HTR-8/SVneo (cell line): ENCODE data around the gene NEIL3.

Experiments
- DNase-seq: peaks from one replicate; pipeline ENCODE4 v3.0.0; 2011; ENCODE audit warnings: low spot score, mixed read lengths; ENCODE audit not compliant: insufficient read length
- FAIRE-seq: peaks from 2 replicates; lab custom pipeline; 2011; peaks lifted over from hg19 to GRCh38; lab: Jason Lieb, UNC

The NEIL3 gene

GRCh38 chr4:177405508-177405907 is 95.8 kb downstream of the NEIL3 start:
- DNase-seq (no peak), FAIRE-seq (no peak)

GRCh38 chr4:177408023-177408422 is 98.3 kb downstream of the NEIL3 start:
- no peak for FAIRE-seq
- DNase-seq = no peak

GRCh38 chr4:177410566-177410965 is 100.9 kb downstream of the NEIL3 start:
- DNase-seq (no peak), FAIRE-seq (no peak)

- FAIRE-seq (no peak), DNase-seq (no peak)
Measured at GRCh38 chr4:177411996-177412395, 102.3 kb downstream of the NEIL3 start.
